Parathyroid adenoma (tissue), 2 donors: ENCODE measurements around the gene MPG.

Experiments
- H2AFZ ChIP-seq: fragments of 300-600 bp; sonication (generic); one replicate; pipeline ENCODE4 v1.7.0; 2017; ENCODE audit warnings: antibody characterized with exemption, mild to moderate bottlenecking
- H3K27ac ChIP-seq: fragments of 300-600 bp; sonication (generic); one replicate; pipeline ENCODE4 v1.7.0; 2017
- H3K27me3 ChIP-seq: fragments of 300-600 bp; sonication (generic); one replicate; pipeline ENCODE4 v1.7.0; 2017; ENCODE audit warnings: low read length; ENCODE audit not compliant: control insufficient read depth, insufficient read depth
- H3K36me3 ChIP-seq: fragments of 300-600 bp; sonication (generic); one replicate; pipeline ENCODE4 v1.7.0; 2017; ENCODE audit warnings: low read length; ENCODE audit not compliant: control insufficient read depth, insufficient read depth
- H3K4me1 ChIP-seq: fragments of 300-600 bp; sonication (generic); one replicate; pipeline ENCODE4 v1.7.0; 2017; ENCODE audit warnings: control low read depth
- H3K4me2 ChIP-seq: fragments of 300-600 bp; sonication (generic); one replicate; pipeline ENCODE4 v1.7.0; 2017; ENCODE audit warnings: low read length
- H3K4me3 ChIP-seq: fragments of 300-600 bp; sonication (generic); one replicate; pipeline ENCODE4 v1.7.0; 2017; ENCODE audit warnings: low read depth, low read length
- H3K79me2 ChIP-seq: fragments of 300-600 bp; sonication (generic); one replicate; pipeline ENCODE4 v1.7.0; 2017; ENCODE audit warnings: control low read depth
- H3K9ac ChIP-seq: fragments of 300-600 bp; sonication (generic); one replicate; pipeline ENCODE4 v1.7.0; 2017; ENCODE audit warnings: mild to moderate bottlenecking
- H3K9me3 ChIP-seq: fragments of 300-600 bp; sonication (generic); one replicate; pipeline ENCODE4 v1.7.0; 2017; ENCODE audit warnings: low read length; ENCODE audit not compliant: control insufficient read depth
- CTCF ChIP-seq: fragments of 300-600 bp; sonication (generic); IDR thresholded peaks from one replicate; pipeline ENCODE4 v1.7.0; 2017; ENCODE audit warnings: antibody characterized with exemption, mild to moderate bottlenecking
- donor health status: primary hyperparathyroidism.

MPG gene

GRCh38 chr16:38941-39892 lies 38.8 kb upstream of the MPG start:
- no peak overlapping the region for H3K27ac ChIP-seq

GRCh38 chr16:41439-42068 lies 36.5 kb upstream of the MPG start:
- Histone ChIP-seq H3K27ac (no peak overlapping the region), H3K4me2 (no peak overlapping the region), H3K9me3 (no peaks in the 10 kb centered on the region), H3K27me3 (no peaks in the 10 kb centered on the region), H3K4me3 (no peak overlapping the region), H3K9ac (no peak overlapping the region), H3K4me1 (no peaks in the 10 kb centered on the region), H3K79me2 (no peaks in the 10 kb centered on the region), H3K36me3 (no peaks in the 10 kb centered on the region), H2AFZ (no peak overlapping the region)
- no peak for TF ChIP-seq CTCF

More at GRCh38 chr16:38941-39892, 38.8 kb upstream of the MPG start:
- no peaks in the 10 kb centered on the region for H3K9me3 ChIP-seq
- no peaks in the 10 kb centered on the region for H3K36me3 ChIP-seq
- TF ChIP-seq CTCF, result no peak
- no peak overlapping the region for H3K9ac ChIP-seq
- no peak overlapping the region for H3K4me3 ChIP-seq
- H3K79me2 ChIP-seq, result no peaks in the 10 kb centered on the region
- H2AFZ ChIP-seq, result no peak overlapping the region
- no peak overlapping the region for H3K4me2 ChIP-seq
- no peaks in the 10 kb centered on the region for H3K4me1 ChIP-seq
- H3K27me3 ChIP-seq, result no peaks in the 10 kb centered on the region

GRCh38 chr16:42069-42457 lies 36.0 kb upstream of the MPG start:
- no peak overlapping the region for H3K27ac ChIP-seq
- H3K4me2 ChIP-seq, result no peak overlapping the region
- no peaks in the 10 kb centered on the region for H3K27me3 ChIP-seq
- TF ChIP-seq CTCF, result no peak
- no peak overlapping the region for H3K9ac ChIP-seq
- H3K4me3 ChIP-seq, result no peak overlapping the region
- no peaks in the 10 kb centered on the region for H3K9me3 ChIP-seq
- no peaks in the 10 kb centered on the region for H3K4me1 ChIP-seq
- no peak overlapping the region for H2AFZ ChIP-seq
- no peaks in the 10 kb centered on the region for H3K36me3 ChIP-seq
- H3K79me2 ChIP-seq, result no peaks in the 10 kb centered on the region

GRCh38 chr16:42691-43090 lies 35.3 kb upstream of the MPG start:
- no peak overlapping the region for H3K9ac ChIP-seq
- no peak overlapping the region for H2AFZ ChIP-seq
- no peaks in the 10 kb centered on the region for H3K9me3 ChIP-seq
- no peak overlapping the region for H3K4me2 ChIP-seq
- no peak overlapping the region for H3K27ac ChIP-seq
- TF ChIP-seq CTCF, result no peak
- H3K4me1 ChIP-seq, result no peaks in the 10 kb centered on the region
- no peaks in the 10 kb centered on the region for H3K79me2 ChIP-seq
- H3K27me3 ChIP-seq, result no peaks in the 10 kb centered on the region
- no peaks in the 10 kb centered on the region for H3K36me3 ChIP-seq
- H3K4me3 ChIP-seq, result no peak overlapping the region
